ENCODE results near the gene DLG1.
A peak's percentile ranks its signal among the peaks of the same experiment; 100 is the strongest.

Gene DLG1

DNA sequence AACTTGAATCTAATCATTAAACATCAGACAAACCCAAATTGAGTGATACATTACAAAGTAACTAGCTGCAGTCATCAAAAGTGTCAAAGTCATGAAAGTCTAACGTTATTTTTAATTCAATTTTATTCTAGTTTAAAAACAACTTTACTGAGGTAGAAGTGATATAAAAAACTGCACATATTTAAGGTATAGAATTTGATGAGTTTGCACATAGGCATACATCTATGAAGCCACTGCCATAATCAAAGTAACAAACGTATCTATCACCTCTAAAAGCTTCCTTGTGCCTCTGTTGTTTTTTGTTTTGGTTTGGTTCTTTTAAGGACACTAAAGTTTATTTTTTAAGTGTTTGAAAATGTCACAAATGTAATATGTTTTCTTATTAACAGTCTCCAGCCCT is 130.9 kb downstream of the DLG1 start:
- no peak for DNase-seq

DNA sequence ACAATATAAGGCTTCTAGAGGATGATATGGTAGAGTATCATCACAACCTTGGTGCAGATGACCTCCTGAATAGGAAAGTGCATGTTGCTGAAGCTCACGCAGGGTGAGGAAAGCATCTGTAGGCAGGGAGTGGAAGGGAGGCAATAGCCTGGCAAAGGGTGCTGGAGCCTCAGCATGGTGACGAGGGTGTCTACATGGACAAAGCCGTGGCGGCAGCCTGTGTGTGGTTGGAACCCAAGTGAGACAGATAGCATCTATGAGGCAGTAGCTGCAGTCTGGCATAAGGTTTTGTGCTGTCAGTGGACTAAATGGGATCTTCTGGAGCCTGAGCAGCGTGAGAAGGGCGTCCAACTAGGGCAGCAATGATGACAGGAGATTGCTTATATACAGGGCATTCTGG is 132.5 kb downstream of the DLG1 start:
- DNase-seq: no peak

DNA sequence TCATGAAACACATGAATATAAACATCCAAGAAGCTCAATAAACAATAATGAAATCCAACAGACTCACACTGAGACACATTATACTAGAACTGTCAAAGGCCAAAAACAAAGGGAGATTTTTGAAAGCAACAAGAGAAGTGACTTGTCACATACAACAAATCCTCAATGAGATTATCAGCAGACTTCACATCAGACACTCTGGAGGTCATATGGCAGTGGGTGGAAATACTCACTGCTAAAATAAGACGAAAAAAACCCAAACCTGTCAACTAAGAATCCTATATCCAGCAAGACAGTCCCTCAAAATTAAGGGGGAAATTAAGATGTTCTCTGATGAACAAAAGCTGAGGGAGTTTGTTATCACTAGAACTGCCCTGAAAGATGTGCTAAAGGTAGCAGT is 143.4 kb downstream of the DLG1 start:
- DNase-seq: no peak

DNA sequence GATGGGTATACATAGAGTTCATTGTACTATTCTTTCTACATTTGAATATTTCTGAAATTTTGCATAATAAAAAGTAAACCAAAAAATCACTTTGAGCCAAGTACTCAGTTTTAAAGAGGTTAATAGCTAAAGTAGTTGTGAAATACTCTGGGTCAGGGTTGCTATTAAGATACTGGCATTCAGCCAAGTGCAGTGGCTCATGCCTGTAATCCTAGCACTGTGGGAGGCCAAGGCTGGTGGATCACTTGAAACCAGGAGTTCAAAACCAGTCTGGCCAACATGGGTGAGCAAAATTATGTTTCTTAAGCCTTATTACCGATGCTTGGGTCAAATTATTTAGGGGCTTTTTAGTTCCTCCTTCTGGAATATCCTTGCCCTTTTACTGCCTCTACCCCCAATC is 146.8 kb downstream of the DLG1 start:
- peak; percentile 69 for DNase-seq

DNA sequence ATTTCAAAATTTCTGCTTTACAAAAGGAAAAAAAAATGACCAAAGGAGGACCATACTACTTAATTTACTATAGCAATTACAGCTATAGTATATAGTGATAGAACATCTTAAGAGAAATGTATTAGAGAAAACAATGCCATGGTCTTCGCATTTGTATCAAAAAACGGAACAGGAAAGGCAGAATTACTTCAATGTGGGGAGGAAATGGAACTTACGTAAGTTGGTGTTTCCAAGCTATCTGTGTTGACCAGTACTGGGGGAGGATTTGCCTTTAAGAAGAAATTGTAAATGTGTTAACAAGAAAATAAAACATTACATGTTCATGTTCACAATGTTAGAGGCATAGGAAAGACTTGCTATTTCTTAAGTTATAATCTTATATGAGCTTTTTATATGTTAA is 148.9 kb downstream of the DLG1 start:
- no peak for DNase-seq

DNA sequence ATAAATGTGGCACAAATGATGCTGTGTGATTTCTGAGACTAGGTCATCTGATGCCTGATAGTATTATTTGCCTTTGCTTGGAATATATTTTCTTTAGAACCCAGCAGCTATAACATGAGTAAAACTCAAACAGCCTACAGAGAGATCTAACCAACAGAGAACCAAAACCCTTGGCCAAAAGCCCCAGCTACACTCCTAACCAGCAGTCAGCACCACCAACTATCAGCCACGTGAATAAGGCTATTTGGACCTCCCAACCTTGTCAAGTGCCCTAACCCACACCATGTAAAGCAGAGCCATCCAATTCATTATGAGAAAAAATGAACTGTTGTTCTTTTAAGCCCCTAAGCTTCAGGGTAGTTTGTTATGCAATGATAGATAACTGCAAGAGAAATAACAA is 154.2 kb downstream of the DLG1 start:
- DNase-seq: no peak

DNA sequence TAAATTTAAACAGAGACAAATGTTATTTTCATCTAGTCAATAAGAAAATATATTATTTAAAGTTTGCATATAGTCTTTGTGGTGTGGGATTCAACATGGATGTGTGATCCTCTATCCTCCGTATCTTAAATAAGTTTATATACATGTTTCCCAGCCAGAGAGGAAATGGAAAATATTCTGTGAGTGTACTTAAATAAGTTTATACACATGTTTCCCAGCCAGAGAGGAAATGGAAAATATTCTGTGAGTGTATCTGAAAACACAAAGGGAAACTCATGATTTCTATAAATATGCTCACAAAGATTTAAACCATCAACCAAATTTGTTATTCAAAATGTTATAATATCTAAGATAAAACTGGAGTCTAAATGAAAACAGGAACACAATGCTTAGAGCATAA is 158.8 kb downstream of the DLG1 start:
- no peak for DNase-seq

DNA sequence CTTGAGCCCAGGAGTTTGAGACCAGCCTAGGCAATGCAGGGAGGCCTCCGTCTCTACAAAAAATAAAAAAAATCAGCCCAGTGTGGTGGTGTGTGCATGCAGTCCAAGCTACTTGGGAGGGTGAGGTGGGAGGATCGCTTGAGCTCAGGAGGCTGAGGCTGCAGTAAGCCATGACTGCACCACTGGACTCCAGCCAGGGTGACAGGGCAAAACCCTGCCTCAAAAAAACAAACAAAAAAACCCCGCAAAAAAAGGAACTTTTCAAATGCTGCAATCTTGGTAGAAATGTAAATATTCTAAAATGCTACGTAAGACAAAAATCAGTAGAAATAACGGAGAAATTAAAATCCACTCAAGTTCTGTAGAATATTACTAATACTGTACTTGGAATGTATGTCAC is 160.7 kb downstream of the DLG1 start:
- DNase-seq: no peak

DNA sequence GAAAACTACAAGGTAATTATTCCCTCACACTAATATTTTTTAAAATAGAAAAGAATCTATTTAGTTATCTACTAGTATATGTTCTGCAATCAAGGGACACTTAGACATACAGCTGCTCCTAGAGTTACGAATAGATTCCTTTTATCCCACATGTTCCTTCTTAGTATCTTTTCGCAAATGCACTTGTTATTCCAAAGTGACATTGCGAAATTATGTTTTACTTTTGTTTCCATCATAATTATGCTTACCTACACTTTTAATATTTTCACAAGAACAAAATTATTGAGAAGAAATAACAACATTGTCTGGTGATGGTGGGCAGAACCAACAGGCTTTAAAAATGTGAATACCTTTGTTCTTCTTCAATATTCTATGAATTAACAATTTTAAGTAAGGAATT is 161.7 kb downstream of the DLG1 start:
- DNase-seq: no peak

DNA sequence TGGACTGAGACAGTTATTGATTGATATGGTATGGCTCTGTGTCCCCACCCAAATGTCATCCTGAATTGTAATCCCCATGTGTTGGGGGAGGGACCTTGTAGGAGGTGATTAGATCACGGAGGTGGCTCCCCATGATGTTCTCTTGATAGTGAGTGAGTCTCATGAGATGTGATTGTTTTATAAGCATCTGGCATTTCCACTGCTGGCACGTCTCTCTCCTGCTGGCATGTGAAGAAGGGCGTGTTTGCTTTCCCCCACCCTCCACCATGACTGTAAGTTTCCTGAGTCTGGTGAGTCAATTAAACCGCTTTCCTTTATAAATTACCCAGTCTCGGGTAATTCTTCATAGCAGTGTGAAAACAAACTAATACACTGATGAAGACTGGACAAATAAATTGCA is 163.2 kb downstream of the DLG1 start:
- DNase-seq: no peak

DNA sequence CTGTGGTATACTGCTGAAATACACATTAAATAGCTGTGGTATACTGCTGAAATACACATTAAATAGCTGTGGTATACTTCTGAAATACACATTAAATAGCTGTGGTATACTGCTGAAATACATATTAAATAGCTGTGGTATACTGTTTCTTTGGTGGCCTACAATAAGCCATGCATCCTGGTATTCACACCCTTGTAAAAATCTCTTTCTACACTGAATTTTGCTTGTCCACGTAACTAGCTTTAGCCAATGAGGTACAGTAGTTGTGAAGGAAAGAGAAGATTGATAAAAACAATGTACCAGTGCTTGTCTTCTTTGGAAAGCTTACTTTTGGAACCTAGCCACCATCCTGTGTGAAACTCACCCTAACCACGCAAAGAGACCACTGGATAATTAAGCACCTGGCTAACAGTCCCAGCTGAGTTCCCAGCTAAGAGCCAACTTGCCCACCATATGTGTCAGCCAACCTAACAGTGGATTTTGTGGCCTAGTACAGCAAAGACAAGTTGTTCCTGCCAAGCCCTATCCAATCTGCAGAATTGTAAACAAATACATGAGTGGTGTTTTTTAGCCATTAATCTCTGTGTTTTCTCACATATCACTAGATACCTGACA is 165.4 kb downstream of the DLG1 start:
- DNase-seq: peak; percentile 67

DNA sequence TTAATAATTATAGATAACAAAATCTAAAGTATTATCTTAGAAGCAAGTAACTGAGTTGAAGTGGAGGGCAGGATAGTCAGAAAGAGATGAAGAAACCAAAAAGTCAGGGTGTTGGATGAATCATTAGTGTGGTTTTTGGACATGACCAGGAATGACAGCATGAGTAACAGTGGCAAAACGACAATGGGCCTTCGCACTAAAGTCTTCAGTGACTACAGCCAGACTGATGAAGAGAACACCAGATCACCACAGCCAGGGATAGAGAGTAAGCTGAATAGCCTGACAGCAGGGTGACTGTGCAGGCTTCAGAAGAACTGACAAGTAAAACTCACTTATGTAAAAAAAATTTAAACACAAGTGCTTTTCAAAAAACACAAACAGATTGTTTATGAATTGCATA is 172.8 kb downstream of the DLG1 start:
- peak; percentile 46 for DNase-seq

DNA sequence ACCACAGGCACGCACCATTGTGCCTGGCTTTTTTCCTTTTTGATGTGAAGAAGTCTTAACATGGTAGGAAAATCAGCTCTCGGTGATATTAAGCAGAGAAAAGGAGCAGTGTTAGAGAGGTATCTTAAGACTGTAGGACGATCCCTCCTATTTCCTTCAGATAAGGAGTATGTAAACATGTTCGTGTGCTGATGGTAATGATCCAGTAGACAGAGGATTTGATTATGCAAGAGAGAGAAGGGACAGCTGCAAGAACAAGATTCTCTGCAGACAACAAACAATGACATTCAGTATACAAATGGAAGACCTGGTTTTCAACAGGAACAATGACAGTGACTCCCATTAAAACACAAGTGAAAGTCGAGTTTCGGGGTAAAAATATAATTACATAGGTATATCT is 173.7 kb downstream of the DLG1 start:
- DNase-seq: no peak

DNA sequence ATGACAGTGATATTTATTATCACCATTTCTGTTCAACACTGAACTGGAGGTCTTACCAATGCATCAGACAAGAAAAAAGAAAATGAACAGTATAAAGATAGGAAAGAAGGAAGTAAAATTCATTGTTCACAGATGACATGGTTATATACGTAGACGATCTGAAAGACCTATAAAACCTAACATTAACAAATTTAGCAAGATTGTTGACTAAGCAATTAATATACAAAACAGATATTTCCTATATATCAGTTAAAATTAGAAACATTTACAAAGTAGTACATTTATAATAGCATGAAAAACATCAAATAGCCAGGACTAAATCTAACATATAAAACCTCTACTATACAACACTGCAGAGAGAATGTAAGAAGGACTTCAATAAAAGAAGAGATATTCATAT is 176.0 kb downstream of the DLG1 start:
- no peak for DNase-seq

DNA sequence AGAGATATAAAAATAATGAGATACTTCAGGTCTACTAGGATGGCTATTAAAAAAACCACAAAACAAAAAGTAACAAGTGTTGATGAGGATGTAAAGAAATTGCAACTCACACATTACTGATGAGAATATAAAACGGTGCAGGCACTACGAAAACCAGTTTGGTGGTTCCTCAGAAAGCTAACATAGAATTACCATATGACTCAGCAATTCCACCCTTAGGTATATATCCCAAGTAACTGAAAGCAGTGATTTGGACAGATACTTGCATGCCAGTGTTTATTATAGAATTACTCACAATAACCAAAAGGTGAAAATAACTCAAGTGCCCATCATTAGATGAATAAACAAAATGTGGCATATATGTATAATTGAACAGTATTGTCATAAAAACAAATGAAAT is 181.3 kb downstream of the DLG1 start:
- peak; percentile 7 for DNase-seq

DNA sequence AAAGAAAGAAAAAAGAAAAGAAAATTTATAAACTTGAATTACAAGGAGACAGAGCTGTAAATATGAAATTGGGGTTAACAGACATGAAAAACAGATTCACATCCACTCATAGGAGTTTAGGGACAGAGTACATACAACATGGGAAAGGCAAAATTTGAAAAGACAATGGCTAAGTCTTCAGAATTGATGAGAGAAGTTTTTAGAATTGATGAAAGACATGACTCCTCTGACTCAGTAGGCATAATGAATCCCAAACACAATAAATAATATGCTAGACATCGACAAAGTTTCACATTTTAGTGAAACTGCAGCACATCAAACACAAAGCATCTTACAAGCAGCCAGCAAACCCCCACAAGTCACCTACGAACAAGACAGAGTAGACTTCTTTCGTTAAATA is 184.4 kb downstream of the DLG1 start:
- DNase-seq: no peak

DNA sequence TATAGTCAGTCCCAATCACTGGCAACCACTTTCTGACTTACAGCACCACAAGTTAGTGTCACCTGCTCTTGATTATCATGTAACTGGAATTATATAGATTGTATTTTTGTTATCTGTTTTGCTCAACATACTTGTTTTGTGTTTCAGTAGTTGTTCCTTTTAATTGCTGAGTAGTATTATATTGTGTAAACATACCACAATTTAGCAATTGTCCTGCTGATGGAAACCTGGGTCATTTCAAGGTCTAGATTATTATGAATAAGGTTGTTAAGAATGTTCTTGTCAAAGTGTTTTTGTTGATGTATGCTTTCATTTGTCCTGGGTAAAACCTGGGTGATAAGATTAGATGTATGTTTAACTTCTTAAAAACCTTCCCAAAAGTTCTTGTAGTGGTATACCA is 186.7 kb downstream of the DLG1 start:
- no peak for DNase-seq

DNA sequence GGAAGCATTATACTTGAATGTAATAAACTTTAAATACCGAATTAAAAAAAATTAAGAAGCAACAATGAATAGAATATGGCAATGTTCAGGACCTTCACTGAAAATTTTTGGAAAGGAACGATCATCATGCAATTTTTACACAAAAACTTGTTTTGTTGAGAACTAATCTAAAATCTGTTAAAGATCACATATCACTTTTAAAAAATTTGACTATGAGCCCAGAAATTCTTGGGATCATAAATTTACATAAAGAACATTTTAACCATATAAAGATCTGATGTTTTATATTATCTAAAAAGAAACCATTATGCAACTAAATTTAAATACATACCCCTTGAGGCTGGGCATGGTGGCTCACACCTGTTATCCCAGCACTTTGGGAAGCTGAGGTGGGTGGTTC is 192.6 kb downstream of the DLG1 start:
- no peak for DNase-seq

DNA sequence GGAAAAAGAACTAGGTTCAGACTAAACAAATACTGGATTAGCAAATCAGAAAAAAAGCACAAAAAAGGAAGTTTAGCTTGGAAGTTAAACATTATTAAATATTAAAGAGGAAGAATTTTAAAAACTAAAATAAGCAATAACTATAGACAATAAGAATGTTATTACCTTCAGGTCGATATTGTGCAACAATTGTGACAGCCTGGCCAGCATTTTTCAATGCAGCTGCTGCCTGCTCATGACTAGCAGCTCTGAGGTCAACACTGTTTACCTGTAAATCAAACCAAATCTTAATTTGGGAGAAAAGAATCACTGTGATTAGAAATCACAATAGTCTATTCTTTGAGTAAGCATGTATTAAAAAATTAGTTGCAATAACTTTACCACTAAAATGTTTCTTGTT is 193.7 kb downstream of the DLG1 start:
- no peak for DNase-seq

DNA sequence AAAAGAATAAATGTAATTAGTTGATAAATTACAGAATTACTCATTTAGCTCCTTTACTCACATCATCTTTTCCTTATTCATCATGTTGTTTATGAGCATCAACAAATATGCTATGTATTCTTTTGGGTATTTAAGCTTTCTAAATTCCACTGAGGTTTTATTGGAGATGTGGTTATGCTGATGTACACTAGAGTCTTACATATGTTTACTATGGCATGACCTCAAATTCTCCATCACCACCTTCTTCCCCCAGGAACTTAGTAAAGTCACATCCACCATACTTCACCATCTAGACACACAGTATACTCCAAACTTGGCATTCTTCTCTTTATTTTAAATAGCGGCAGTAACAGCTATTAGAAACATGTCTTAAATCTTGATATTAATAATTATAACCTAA is 194.6 kb downstream of the DLG1 start:
- DNase-seq: peak; percentile 25

DNA sequence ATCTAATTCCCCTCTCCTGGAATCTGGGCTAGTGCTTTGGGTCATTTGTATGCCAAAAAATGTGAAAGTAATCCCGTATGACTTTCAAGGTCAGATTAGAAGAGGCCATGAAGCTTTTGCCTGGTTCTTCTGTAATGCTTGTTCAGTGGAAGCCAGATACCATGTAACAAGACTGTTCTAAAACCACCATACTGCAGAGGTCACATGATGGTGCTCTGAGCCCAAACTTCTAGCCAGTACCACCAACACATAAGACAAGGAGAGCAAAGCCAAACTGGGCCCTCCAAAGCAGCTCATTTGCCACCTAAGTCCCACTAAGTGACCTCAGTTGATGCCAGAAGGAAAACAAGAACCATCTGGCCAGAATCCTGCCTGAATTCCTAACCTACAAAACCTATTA is 204.5 kb downstream of the DLG1 start:
- no peak for DNase-seq

DNA sequence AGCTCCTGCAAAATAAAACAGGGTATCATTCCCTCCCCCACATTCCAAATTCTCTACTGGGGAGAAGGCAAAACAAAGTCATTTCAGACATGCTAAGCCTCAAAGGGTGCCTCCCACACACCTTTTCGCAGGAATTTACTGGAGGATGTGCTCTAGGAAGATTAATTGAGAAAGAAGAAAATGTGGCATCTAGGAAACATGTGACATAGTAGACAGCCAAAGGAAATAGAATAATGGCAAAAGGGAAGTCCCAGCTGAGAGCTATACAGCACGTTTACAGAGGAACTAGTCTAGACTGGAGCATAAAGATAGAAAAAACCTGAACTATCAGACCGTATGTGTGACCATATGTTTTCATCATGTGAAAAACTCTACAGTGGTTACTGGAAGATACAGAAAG is 210.0 kb downstream of the DLG1 start:
- no peak for DNase-seq

DNA sequence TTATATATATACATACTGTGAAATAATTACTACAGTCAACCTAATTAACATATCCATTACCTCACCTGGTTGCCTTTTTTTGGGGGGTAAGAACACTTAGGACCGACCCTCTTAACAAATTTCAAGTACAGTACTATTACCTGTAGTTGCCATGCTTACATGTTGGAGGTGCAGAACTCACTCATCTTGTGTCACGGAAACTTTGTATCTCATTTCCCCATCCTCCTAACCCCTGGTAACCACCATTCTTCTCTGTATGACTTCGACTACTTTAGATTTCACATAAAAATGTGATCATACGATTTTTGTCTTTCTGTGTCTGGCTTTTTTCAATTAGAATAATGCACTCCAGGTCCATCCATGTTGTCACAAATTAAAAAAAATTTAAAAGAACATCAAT is 213.3 kb downstream of the DLG1 start:
- DNase-seq: no peak

DNA sequence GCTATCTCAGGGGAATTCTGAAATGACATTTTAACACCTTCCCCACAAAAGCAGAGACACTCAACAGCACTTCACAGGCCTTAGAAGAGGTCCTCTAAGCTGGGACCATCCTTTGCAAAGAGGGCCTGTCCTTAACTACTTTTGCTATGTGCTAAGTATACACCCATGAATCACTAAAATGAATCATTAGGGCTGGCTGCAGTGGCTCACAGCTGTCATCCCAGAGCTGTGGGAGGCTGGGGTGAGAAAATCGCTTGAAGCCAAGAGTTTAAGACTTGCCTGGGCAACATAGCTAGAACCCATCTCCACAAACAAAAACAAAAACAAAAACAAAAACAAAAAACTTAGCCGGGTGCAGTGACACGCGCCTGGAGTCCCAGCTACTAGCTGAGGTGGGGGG is 214.9 kb downstream of the DLG1 start:
- DNase-seq: peak; percentile 77

DNA sequence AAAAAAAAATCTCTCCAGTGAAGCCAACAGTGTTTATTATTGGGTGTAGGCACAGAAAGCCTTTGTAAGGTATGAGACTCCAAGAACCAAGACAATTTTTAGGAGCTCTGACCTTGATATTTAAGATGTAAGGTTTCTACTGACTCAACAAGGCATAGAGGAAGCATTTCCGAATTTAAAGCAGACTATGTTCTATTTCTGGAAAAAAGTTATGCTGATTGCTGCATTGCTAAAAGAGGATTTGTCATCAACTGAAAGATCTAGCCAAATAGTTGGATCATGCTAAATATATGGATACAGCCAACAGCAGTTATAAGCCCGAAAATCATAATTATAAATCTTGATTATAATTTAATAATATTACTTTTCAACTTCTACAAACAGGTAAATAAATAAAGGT is 215.5 kb downstream of the DLG1 start:
- peak; percentile 50 for DNase-seq

DNA sequence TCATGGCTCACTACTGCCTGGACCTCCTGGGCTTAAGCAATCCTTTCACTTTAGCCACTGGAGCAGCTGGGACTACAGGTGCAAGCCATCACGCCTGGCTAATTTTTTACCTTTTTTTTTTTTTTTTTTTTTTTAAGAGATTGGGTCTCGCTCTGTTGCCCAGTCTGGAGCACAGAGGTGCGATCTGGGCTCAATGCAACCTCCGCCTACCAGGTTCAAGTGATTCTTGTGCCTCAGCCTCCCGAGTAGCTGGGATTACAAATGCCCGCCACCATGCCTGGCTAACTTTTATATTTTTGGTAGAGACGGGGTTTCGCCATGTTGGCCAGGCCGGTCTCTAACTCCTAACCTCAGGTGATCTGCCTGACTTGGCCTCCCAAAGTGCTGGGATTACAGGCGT is 218.1 kb downstream of the DLG1 start:
- no peak for DNase-seq

Measured in fibroblast of upper back skin (primary cell).